ENCODE measurements around the gene BLVRA.

GRCh38 chr7:43749383-43749940 lies 9.0 kb upstream of the BLVRA start:
- TF ChIP-seq CTCF (IDR thresholded peaks at IDR 0.05; ENCODE audit: poor library complexity) (no peak), EZH2phosphoT487 (IDR thresholded peaks at IDR 0.05; ENCODE audit: low read depth, severe bottlenecking, unreplicated experiment) (no peak)

Measured in hepatocyte (in vitro differentiated cells).